HG03280 (cell line): ENCODE data around the gene CERS4.
"Not testable (repeated sequence)": the region's sequence is repeated elsewhere in the genome, so short reads cannot be mapped to it uniquely, and the experiment has no call there.

Experiments
- ATAC-seq: cut with Tn5 transposase; IDR thresholded peaks from one replicate; pipeline ENCODE4 v1.9.1; 2021; ENCODE audit warnings: mild to moderate bottlenecking, moderate library complexity; ENCODE audit not compliant: unreplicated experiment

The CERS4 gene

GRCh38 chr19:8240274-8241229 lies 31.4 kb downstream of the CERS4 start:
- ATAC-seq = no peak

- no peak for ATAC-seq
Measured at GRCh38 chr19:8241646-8242045, 32.5 kb downstream of the CERS4 start.

- ATAC-seq = no peak
Measured at GRCh38 chr19:8242211-8242821, 33.1 kb downstream of the CERS4 start.

GRCh38 chr19:8243146-8243545 lies 34.0 kb downstream of the CERS4 start:
- no peak for ATAC-seq

- ATAC-seq = no peak
Measured at GRCh38 chr19:8244442-8244841, 35.3 kb downstream of the CERS4 start.

- ATAC-seq = no peak
Measured at GRCh38 chr19:8245869-8246835, 37.0 kb downstream of the CERS4 start.

- ATAC-seq = not testable (repeated sequence)
Measured at GRCh38 chr19:8247129-8247890, 38.1 kb downstream of the CERS4 start.

GRCh38 chr19:8248348-8249328 lies 39.5 kb downstream of the CERS4 start:
- ATAC-seq = no peak

- no peak for ATAC-seq
Measured at GRCh38 chr19:8250596-8250995, 41.4 kb downstream of the CERS4 start.

GRCh38 chr19:8251025-8251472 lies 41.9 kb downstream of the CERS4 start:
- ATAC-seq = no peak

GRCh38 chr19:8252922-8253589 lies 43.9 kb downstream of the CERS4 start:
- ATAC-seq = no peak

- ATAC-seq = no peak
Measured at GRCh38 chr19:8253678-8254077, 44.5 kb downstream of the CERS4 start.

GRCh38 chr19:8254286-8255001 lies 45.3 kb downstream of the CERS4 start:
- ATAC-seq = no peak

- ATAC-seq = no peak
Measured at GRCh38 chr19:8255426-8256125, 46.4 kb downstream of the CERS4 start.

- no peak for ATAC-seq
Measured at GRCh38 chr19:8256276-8257051, 47.3 kb downstream of the CERS4 start.

GRCh38 chr19:8257052-8257443 lies 47.9 kb downstream of the CERS4 start:
- ATAC-seq = no peak
